HepG2 (cell line): ENCODE measurements around the gene ADD2.

ENCODE experiments used
- GTF3A ChIP-seq: sonication (generic); formaldehyde crosslinking; conservative IDR thresholded peaks from 2 replicates; pipeline ENCODE4 v1.4.0; 2020; ENCODE audit warnings: mild to moderate bottlenecking, missing genetic modification reagents
- HDAC2 ChIP-seq: sonication (generic); formaldehyde crosslinking; IDR thresholded peaks from 2 replicates; pipeline ENCODE4 v1.4.0; 2020; ENCODE audit warnings: missing genetic modification reagents
- HNRNPL ChIP-seq: fragments of 200-400 bp; formaldehyde crosslinking; IDR thresholded peaks from 2 replicates; pipeline ENCODE4 v1.6.1; 2017; ENCODE audit warnings: mild to moderate bottlenecking, low read depth, low read length
- HOXA5 ChIP-seq: sonication (generic); formaldehyde crosslinking; IDR thresholded peaks from 2 replicates; pipeline ENCODE4 v1.4.0; 2020; ENCODE audit warnings: missing genetic modification reagents
- NR2F2 ChIP-seq: IDR thresholded peaks from 2 replicates; pipeline ENCODE4 v1.6.1; 2012; ENCODE audit warnings: low read depth, inconsistent platforms, borderline replicate concordance
- RFX5 ChIP-seq: IDR thresholded peaks from 2 replicates; pipeline ENCODE4 v1.6.1; 2011; ENCODE audit warnings: low read depth, low read length, improper control_type of control experiment
- SMAD3 ChIP-seq: sonication (generic); formaldehyde crosslinking; IDR thresholded peaks from 2 replicates; pipeline ENCODE4 v1.4.0; 2020; ENCODE audit warnings: missing genetic modification reagents
- SMARCC2 ChIP-seq: fragments of 450-650 bp; IDR thresholded peaks from 2 replicates; pipeline ENCODE4 v1.6.1; 2017; ENCODE audit warnings: antibody characterized with exemption, mild to moderate bottlenecking
- ZBTB8A ChIP-seq: sonication (generic); formaldehyde crosslinking; IDR thresholded peaks from 2 replicates; pipeline ENCODE4 v1.4.0; 2020; ENCODE audit warnings: mild to moderate bottlenecking, low read depth, missing genetic modification reagents, borderline replicate concordance
- ZNF121 ChIP-seq: sonication (generic); formaldehyde crosslinking; IDR thresholded peaks from 2 replicates; pipeline ENCODE4 v1.5.0; 2020; ENCODE audit warnings: mild to moderate bottlenecking, missing genetic modification reagents
- ZNF343 ChIP-seq: sonication (generic); formaldehyde crosslinking; IDR thresholded peaks from 2 replicates; pipeline ENCODE4 v1.4.0; 2020; ENCODE audit warnings: mild to moderate bottlenecking, missing genetic modification reagents
- ZSCAN20 ChIP-seq: sonication (generic); formaldehyde crosslinking; IDR thresholded peaks from 2 replicates; pipeline ENCODE4 v1.4.0; 2020; ENCODE audit warnings: missing genetic modification reagents, mild to moderate bottlenecking, borderline replicate concordance
- TF ChIP-seq, protein P1 (sequence below): sonication (generic); formaldehyde crosslinking; IDR thresholded peaks from 2 replicates; pipeline ENCODE4 v1.4.0; 2020; ENCODE audit warnings: mild to moderate bottlenecking, missing genetic modification reagents

DNA sequence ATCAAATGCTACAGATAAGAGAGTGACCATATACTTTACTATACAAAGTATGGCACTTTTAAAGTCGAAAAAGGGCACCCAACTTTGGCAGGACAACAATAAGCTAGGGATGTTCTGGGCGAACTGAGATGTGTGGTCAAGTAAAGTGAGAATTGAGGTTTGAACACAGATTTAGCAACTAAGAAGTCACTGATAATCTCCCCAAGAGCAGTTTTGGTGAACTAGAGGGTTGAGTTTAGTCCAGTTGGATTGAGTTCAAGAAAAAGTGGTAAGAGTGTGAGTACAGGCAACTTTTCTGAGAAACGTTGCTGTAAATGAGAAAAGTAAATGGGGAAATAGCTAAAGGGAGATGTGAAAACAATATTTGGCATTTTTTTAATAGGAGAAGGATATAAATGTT lies 148.8 kb downstream of the ADD2 start:
- TF ChIP-seq SMAD3 (CRISPR knock-in tag) (no peak), HOXA5 (CRISPR knock-in tag) (no peak), HDAC2 (CRISPR knock-in tag) (no peak), ZBTB8A (CRISPR knock-in tag) (no peak), GTF3A (CRISPR knock-in tag) (no peak), RFX5 (no peak), HNRNPL (no peak), SMARCC2 (no peak), ZSCAN20 (CRISPR knock-in tag) (no peak), NR2F2 (no peak), ZNF343 (no peak), ZNF121 (CRISPR knock-in tag) (no peak)
- TF ChIP-seq, protein P1, sequence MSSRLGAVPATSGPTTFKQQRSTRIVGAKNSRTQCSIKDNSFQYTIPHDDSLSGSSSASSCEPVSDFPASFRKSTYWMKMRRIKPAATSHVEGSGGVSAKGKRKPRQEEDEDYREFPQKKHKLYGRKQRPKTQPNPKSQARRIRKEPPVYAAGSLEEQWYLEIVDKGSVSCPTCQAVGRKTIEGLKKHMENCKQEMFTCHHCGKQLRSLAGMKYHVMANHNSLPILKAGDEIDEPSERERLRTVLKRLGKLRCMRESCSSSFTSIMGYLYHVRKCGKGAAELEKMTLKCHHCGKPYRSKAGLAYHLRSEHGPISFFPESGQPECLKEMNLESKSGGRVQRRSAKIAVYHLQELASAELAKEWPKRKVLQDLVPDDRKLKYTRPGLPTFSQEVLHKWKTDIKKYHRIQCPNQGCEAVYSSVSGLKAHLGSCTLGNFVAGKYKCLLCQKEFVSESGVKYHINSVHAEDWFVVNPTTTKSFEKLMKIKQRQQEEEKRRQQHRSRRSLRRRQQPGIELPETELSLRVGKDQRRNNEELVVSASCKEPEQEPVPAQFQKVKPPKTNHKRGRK (CRISPR knock-in tag), result no peak
